Skin epidermis (tissue), 12 donors: Measurements from ENCODE around the gene CDC42BPA.

Source experiments
- H3K27ac ChIP-seq, 21 experiments: fragments of 200-600 bp; sonication (generic) in 11 of 21; one replicate each; pipeline ENCODE4 v1.5.0; 2020; ENCODE audit warnings: mild to moderate bottlenecking in 3 of 21, inconsistent platforms in 2 of 21, moderate library complexity in 2 of 21
- H3K4me3 ChIP-seq, 7 experiments: fragments of 200-600 bp; sonication (generic) in 2 of 7; one replicate each; pipeline ENCODE4 v1.5.0; 2020; ENCODE audit warnings: inconsistent platforms in 2 of 7, mild to moderate bottlenecking in 2 of 7, moderate library complexity in 1 of 7

The CDC42BPA gene

DNA sequence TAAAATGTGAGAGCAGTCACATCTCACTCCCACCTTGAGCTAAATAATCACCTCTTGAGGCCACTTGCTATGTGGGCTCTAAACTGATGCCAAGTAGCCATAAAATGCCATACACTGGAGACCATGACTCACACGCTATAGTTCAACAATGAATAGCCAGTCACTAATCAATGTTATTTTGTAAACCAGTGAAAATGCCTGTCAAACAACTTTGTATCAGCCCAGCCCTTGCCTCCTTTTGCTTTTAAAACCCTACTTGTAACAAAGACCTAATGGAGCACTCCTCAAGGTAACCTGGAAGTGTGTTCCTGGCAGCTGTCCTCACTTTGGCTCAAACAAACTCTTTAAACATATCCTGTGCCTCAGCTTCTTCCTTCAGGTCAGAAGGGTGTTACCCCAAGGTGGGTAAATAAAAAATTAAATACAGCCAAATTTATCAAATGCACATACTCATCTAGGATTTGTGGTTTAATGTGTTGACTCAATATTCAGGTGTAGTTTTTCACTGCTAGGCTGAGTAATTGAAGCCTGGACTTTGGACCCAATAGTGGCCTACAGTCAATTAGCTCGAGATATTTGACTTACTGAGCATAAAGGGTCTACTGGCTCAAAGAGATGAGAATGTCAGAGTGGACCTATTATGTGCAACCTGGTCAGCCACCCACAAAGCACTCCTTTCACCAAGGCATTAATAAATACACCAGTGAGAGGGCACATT, 223.9 kb downstream of the CDC42BPA start:
- Histone ChIP-seq H3K4me3 (no peak overlapping the region), H3K27ac (no peak overlapping the region)

GRCh38 chr1:227093309-227093708, 225.0 kb downstream of the CDC42BPA start:
- no peak overlapping the region for H3K4me3 ChIP-seq
- H3K27ac ChIP-seq: no peak overlapping the region

GRCh38 chr1:227092069-227092468, 226.2 kb downstream of the CDC42BPA start:
- Histone ChIP-seq H3K4me3 (no peak overlapping the region), H3K27ac (no peak overlapping the region)

- H3K27ac ChIP-seq: no peak overlapping the region
- no peak overlapping the region for H3K4me3 ChIP-seq
Measured at GRCh38 chr1:227086636-227087035, 231.7 kb downstream of the CDC42BPA start.

DNA sequence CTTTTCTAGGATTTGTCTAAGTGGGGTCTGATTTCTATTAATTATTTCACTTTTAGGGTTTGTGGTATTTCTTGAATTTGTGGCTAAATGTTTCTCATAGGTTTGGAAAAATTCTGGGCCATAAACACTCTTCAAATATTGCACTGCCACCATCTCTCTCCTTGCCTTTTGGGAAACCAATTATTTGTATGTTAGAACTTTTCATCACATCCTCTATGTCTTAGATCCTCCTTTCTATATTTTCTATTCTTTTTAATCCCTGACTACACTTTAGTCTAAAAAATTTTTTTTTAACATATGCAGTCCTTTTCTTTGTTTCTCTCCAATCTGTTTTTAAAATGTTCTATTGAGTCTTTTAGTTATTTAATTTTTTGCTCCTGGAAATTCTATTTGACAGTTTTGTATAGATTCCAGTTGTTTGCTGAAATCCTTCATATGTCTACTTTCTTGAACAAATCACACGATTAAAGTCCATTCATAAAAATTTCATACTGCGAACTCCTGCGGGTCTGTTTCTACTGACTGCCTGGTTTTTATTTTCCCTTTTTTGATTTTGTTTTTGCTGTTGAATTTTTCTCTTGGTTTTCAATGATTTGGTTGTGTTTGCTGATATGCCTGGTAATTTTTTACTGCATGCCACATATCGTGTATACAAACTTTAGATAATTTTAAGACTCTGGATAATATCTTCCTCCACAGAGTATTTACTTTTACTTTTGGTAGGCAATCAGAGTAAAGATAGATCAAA, 235.1 kb downstream of the CDC42BPA start:
- Histone ChIP-seq H3K27ac (no peak overlapping the region), H3K4me3 (no peak overlapping the region)

DNA sequence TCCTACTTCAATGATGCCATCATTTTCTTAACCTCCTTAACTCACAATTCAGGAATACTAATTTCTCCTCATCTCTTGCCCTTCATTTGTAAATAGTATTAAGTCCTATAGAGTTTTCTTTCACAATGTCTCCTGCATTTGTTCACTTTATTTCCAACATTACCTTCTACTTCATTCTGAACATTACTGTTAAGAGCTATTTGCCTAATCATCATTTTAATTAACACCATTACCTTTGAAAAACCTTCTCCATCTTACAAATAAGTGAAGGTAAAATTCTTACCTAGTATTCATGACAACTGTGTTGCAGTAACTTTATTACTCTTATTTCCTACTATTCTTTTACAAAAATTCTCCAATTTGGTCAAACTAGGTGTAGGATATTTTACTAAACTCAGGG, 240.5 kb downstream of the CDC42BPA start:
- Histone ChIP-seq H3K27ac (no peak overlapping the region), H3K4me3 (no peak overlapping the region)

DNA sequence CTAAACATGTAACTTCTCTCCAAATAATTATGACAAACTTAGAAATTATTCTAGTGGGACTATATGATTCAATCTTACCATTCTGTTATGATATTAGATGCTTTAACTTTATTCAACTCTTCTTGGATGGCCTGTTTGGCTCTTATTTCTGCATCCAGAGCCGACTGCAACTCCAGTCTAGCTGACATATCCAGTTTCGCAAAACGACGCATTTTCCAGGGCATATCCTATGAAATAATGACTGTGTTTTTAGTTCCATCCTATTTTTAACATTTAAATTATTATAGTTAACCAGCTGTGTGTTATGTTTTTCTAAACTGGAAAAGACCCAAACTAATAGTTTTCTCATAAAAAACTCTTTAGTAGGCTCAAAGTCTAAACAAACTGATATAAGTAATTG, 244.5 kb downstream of the CDC42BPA start:
- no peak overlapping the region for H3K4me3 ChIP-seq
- H3K27ac ChIP-seq: no peak overlapping the region

- Histone ChIP-seq H3K27ac (no peak overlapping the region), H3K4me3 (no peak overlapping the region)
Measured at GRCh38 chr1:227072991-227073390, 245.3 kb downstream of the CDC42BPA start.

DNA sequence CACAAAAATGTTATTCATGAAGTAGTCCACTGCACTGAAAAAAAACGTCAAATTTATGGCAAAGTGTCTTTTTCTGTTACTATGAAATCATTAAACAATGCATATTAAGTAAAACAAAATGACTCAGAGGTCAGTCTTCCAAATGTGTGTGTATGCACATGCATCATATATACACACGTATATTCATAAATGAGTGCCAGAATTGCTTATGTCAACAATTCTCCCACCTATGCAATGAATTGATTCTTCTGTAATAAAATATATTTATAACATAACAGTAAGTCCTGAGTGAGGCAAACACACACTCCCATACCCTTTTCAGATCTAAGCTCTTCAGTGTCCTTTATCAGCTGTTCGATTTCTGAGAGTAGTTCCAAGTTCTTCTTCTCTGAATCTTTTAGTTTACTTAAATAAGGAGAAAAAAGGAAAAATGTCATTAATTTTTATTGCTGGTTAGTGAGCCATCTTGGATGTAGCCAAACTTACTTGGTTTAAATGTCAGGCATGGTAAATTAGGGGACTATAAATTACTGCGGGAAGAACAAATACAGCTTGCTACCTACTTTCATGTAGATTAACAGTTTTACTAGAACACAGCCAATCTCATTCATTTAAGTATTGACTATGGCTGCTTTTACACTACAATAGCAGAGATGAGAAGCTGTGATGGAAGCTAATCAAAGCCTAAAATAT, 246.3 kb downstream of the CDC42BPA start:
- no peak overlapping the region for H3K27ac ChIP-seq
- H3K4me3 ChIP-seq: no peak overlapping the region

DNA sequence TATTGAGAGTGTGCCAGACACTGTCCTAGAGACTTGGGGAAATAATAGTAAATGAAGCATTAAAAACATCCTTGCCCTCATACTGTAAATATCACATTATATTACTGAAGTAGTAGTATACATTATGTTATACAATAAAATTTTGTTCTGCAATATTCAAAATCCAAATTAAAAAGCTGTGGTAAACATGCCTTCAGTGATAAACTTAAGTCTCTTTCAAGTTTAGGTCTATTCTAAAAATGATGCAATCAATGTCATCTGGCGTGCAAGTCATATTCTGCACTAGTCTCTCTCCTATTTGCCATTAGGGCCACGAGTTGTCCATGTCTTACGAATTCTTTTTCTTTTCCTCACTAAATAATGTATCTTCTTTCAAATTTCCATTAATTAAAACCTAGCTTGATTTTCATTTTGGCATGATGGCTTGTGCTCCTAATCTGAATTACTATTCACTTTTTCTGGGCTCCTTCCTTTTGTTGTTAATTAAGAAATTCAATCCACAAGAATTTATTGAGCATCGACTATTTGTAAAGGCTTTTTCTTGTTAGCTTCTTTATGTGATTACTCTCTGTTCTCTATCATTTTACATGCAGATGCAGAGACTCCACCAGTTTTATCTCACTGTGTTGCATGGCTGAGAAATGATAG, 247.5 kb downstream of the CDC42BPA start:
- Histone ChIP-seq H3K27ac (no peak overlapping the region), H3K4me3 (no peak overlapping the region)

GRCh38 chr1:227069490-227069889, 248.8 kb downstream of the CDC42BPA start:
- H3K27ac ChIP-seq: no peak overlapping the region
- no peak overlapping the region for H3K4me3 ChIP-seq

- Histone ChIP-seq H3K4me3 (no peak overlapping the region), H3K27ac (no peak overlapping the region)
Measured at GRCh38 chr1:227068883-227069282, 249.4 kb downstream of the CDC42BPA start.

- H3K4me3 ChIP-seq: no peak overlapping the region
- no peak overlapping the region for H3K27ac ChIP-seq
Measured at GRCh38 chr1:227066999-227067398, 251.3 kb downstream of the CDC42BPA start.

GRCh38 chr1:227065311-227065710, 253.0 kb downstream of the CDC42BPA start:
- Histone ChIP-seq H3K27ac (no peak overlapping the region), H3K4me3 (no peak overlapping the region)

GRCh38 chr1:227062306-227062705, 256.0 kb downstream of the CDC42BPA start:
- no peak overlapping the region for H3K4me3 ChIP-seq
- H3K27ac ChIP-seq: no peak overlapping the region

- no peak overlapping the region for H3K27ac ChIP-seq
- H3K4me3 ChIP-seq: no peak overlapping the region
Measured at GRCh38 chr1:227059076-227059475, 259.2 kb downstream of the CDC42BPA start.

GRCh38 chr1:227058321-227058751, 260.0 kb downstream of the CDC42BPA start:
- no peak overlapping the region for H3K4me3 ChIP-seq
- H3K27ac ChIP-seq: no peak overlapping the region

GRCh38 chr1:227049253-227049652, 269.0 kb downstream of the CDC42BPA start:
- Histone ChIP-seq H3K4me3 (no peak overlapping the region), H3K27ac (no peak overlapping the region)

GRCh38 chr1:227043755-227044154, 274.5 kb downstream of the CDC42BPA start:
- no peak overlapping the region for H3K4me3 ChIP-seq
- no peak overlapping the region for H3K27ac ChIP-seq

GRCh38 chr1:227042292-227042691, 276.0 kb downstream of the CDC42BPA start:
- Histone ChIP-seq H3K27ac (no peak overlapping the region), H3K4me3 (no peak overlapping the region)
